ENCODE measurements around the gene MRPL4. TPM values are rescaled to one million over a fixed set of nuclear protein-coding genes. Genes with fewer than 3 reads are reported as not detected.

Gene MRPL4
- total RNA-seq, 2 donors from 2014 or later: 72.6 to 75.6 TPM

DNA sequence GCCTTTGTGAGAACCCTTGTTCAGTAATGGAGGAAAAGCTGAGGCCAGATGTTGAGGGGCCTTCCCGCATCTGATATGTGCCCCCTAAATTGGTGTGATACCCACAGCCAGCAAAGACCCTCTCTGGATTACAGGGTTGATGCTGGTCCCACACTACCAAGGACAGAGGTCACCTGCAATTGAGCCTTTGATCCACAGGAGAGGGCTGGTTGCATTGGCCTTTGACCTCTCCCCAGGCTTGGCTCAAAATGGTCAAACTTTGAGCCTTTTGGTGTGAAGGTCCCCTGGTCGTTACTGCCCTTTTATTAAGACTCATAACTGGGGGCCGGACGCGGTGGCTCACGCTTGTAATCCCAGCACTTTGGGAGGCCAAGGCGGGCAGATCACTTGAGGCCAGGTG lies 8.4 kb upstream of the MRPL4 start:
- Histone ChIP-seq H3K36me3 (no peaks in the 10 kb centered on the region), H3K4me1 (replicated peaks) (no peaks in the 10 kb centered on the region), H3K9me3 (no peaks in the 10 kb centered on the region), H3K4me3 (no peak overlapping the region), H3K27me3 (replicated peaks; ENCODE audit: insufficient read depth) (no peaks in the 10 kb centered on the region), H3K27ac (no peak overlapping the region)
- no peak for TF ChIP-seq POLR2A (IDR thresholded peaks at IDR 0.05)
- TF ChIP-seq POLR2AphosphoS5 (IDR thresholded peaks at IDR 0.05): no peak
- TF ChIP-seq, protein P1, sequence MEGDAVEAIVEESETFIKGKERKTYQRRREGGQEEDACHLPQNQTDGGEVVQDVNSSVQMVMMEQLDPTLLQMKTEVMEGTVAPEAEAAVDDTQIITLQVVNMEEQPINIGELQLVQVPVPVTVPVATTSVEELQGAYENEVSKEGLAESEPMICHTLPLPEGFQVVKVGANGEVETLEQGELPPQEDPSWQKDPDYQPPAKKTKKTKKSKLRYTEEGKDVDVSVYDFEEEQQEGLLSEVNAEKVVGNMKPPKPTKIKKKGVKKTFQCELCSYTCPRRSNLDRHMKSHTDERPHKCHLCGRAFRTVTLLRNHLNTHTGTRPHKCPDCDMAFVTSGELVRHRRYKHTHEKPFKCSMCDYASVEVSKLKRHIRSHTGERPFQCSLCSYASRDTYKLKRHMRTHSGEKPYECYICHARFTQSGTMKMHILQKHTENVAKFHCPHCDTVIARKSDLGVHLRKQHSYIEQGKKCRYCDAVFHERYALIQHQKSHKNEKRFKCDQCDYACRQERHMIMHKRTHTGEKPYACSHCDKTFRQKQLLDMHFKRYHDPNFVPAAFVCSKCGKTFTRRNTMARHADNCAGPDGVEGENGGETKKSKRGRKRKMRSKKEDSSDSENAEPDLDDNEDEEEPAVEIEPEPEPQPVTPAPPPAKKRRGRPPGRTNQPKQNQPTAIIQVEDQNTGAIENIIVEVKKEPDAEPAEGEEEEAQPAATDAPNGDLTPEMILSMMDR (IDR thresholded peaks at IDR 0.05): no peak
- intact Hi-C loops (cut with DNase I): no loop called here
- 98% methylated on average over 7 of the region's 7 CpGs for WGBS
- DNase-seq (ENCODE audit: low spot score): no peak

DNA sequence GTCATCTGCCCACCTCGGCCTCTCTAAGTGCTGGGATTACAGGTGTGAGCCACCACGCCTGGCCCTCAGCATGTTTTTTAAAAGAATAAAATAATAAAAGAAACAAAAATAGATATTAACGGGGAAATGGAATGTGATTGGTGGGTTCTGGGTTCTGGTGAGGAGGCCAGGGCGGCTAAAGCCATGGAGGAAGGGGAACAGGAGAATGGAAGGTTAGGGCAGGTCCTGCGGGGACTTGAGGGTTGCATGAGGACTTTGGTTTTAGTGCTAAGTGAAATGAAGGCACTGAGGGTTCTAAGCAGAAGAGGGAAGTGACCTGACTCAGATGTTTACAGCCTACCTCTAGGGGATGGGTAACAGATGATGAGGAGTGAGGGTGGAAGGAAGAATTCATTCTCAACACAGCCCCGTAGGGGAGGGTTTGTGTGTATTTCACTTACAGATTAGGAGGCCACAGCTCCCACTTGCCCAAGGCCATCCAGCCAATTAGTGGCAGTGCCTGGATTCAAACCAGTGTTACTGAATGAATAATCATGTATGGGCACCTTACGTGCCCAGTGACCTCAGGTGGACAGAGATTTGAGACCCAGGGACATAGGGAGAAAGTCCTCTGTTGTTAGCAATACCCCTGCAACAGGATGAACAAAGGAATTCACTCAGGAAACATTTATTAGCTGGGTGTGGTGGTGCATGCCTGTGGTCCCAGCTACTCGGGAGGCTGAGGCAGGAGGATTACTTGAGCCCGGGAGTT lies 6.7 kb upstream of the MRPL4 start:
- Histone ChIP-seq H3K27me3 (replicated peaks; ENCODE audit: insufficient read depth) (no peaks in the 10 kb centered on the region), H3K4me3 (no peak overlapping the region), H3K9me3 (no peaks in the 10 kb centered on the region), H3K36me3 (no peaks in the 10 kb centered on the region), H3K27ac (no peak overlapping the region), H3K4me1 (replicated peaks) (no peaks in the 10 kb centered on the region)
- intact Hi-C loops (cut with DNase I): no loop called here
- 75% methylated on average over 9 of the region's 9 CpGs for WGBS
- no peak for TF ChIP-seq POLR2AphosphoS5 (IDR thresholded peaks at IDR 0.05)
- TF ChIP-seq POLR2A (IDR thresholded peaks at IDR 0.05): no peak
- TF ChIP-seq, protein P1 (IDR thresholded peaks at IDR 0.05): no peak
- no peak for DNase-seq (ENCODE audit: low spot score)

DNA sequence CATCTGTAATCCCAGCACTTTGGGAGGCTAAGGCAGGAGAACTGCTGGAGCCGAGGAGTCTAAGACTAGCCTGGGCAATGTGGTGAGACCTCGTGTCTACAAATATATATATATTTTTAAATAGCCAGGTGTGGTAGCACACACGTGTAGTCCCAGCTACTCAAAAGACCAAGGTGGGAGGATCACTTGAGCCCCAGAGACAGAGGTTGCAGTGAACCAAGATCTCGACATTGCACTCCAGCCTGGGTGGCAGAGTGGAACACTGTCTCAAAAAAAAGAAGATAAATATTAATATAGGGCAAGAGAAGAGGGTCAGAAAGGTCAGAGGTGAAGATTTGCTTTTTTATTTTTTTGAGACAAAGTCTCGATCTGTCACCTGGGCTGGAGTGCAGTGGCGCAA lies 5.5 kb upstream of the MRPL4 start:
- no peaks in the 10 kb centered on the region for H3K4me1 ChIP-seq (replicated peaks)
- no peaks in the 10 kb centered on the region for H3K27me3 ChIP-seq (replicated peaks; ENCODE audit: insufficient read depth)
- DNase-seq (ENCODE audit: low spot score): no peak
- WGBS: 78% methylated on average over 6 of the region's 6 CpGs
- no peaks in the 10 kb centered on the region for H3K9me3 ChIP-seq
- H3K4me3 ChIP-seq: no peak overlapping the region
- TF ChIP-seq, protein P1 (IDR thresholded peaks at IDR 0.05): no peak
- TF ChIP-seq POLR2A (IDR thresholded peaks at IDR 0.05) (no peak), POLR2AphosphoS5 (IDR thresholded peaks at IDR 0.05) (no peak)
- no peaks in the 10 kb centered on the region for H3K36me3 ChIP-seq
- no peak overlapping the region for H3K27ac ChIP-seq
- intact Hi-C loops (cut with DNase I): no loop called here

DNA sequence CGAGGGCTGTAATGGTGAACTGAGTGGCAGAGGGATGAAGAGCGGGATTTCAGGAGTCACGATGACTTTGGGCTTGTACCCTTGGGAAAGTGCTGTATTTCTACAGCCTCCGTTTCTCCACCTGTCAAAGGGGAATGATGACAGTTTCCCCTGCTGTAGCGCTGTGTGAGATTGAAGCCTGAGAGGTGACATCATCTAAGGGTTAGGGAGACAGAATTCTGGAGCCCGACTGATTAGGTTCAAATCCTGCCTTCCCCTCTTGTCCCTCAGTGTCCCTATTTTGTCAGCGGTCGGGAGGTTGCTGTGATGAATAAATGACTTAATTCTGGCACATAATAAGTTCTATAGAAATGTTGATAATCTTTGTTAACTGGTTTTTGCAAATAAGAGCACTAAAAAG lies 693 bp downstream of the MRPL4 start:
- WGBS: 23% methylated on average over 8 of the region's 8 CpGs
- Histone ChIP-seq H3K36me3 (peaks cover 0 to 15% of the 10 kb centered on the region in 2 donors), H3K9me3 (no peaks in the 10 kb centered on the region), H3K27ac (peak overlapping the region in 1 of 2 donors; percentile 70), H3K27me3 (replicated peaks; ENCODE audit: insufficient read depth) (no peaks in the 10 kb centered on the region), H3K4me1 (replicated peaks) (peaks cover 4% of the 10 kb centered on the region), H3K4me3 (peak overlapping the region; percentile 85 to 93)
- TF ChIP-seq POLR2AphosphoS5 (IDR thresholded peaks at IDR 0.05) (no peak), POLR2A (IDR thresholded peaks at IDR 0.05) (no peak)
- TF ChIP-seq, protein P1 (IDR thresholded peaks at IDR 0.05): no peak
- DNase-seq (ENCODE audit: low spot score): no peak
- intact Hi-C loops (cut with DNase I): loop anchor here (10.0 kb wide), 1 partner anchor 318 kb away; the partner anchor contains the start of gene OLFM2

DNA sequence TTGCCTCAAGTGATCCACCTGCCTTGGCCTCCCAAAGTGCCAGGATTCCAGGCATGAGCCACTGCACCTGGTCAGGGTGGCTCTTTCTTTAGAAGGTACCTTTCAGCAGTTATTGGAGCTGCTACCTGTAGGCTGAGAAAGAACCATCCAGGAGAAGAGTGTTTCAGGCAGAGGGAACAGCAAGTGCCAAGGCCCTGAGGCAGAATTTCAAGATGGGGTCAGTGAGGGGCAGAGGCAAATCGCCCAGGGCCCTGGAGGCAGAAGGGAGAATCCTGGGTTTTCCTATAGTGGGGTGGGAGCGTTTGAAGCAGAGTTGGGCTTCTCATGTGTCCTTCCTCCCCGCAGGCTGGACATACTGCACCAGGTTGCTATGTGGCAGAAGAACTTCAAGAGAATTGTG lies 2.2 kb downstream of the MRPL4 start:
- 94% methylated on average over 3 of the region's 3 CpGs for WGBS
- no peak for TF ChIP-seq POLR2AphosphoS5 (IDR thresholded peaks at IDR 0.05)
- TF ChIP-seq POLR2A (IDR thresholded peaks at IDR 0.05): no peak
- TF ChIP-seq, protein P1 (IDR thresholded peaks at IDR 0.05): no peak
- Histone ChIP-seq H3K36me3 (peaks cover 0 to 24% of the 10 kb centered on the region in 2 donors), H3K4me1 (replicated peaks) (peaks cover 4% of the 10 kb centered on the region), H3K4me3 (no peak overlapping the region), H3K27me3 (replicated peaks; ENCODE audit: insufficient read depth) (no peaks in the 10 kb centered on the region), H3K9me3 (no peaks in the 10 kb centered on the region), H3K27ac (no peak overlapping the region)
- intact Hi-C loops (cut with DNase I): loop anchor here (10.0 kb wide), 1 partner anchor 319 kb away; the partner anchor contains the start of gene OLFM2
- DNase-seq (ENCODE audit: low spot score): no peak
